ENCODE results near the gene ZFP69B.
A peak's percentile ranks its signal among the peaks of the same experiment; 100 is the strongest.

Gene ZFP69B

GRCh38 chr1:40450495-40451237 is 390 bp downstream of the ZFP69B start (continued):
- TF ChIP-seq ATF2 (tag by site-specific recombination; IDR thresholded peaks at IDR 0.05; ENCODE audit: low read depth) (peak; percentile 29; the same call in 1 of the 2 replicates), PRDM10 (tag by site-specific recombination; IDR thresholded peaks at IDR 0.05) (peak; percentile 59), ZNF768 (tag by site-specific recombination; IDR thresholded peaks at IDR 0.05) (no peak), ZBTB6 (tag by site-specific recombination; IDR thresholded peaks at IDR 0.05) (no peak)

- no peaks in the 10 kb centered on the region for H3K9me3 ChIP-seq (ENCODE audit: control insufficient read depth, insufficient read depth, low read depth, low read length)
- POLR2A ChIA-PET, result no interaction called here
- H3K4me3 ChIP-seq (ENCODE audit: low read depth, low read length), result peak overlapping the region; percentile 59
- no peaks in the 10 kb centered on the region for H3K4me1 ChIP-seq (ENCODE audit: control insufficient read depth, insufficient read depth, low read length)
- no peak overlapping the region for H3K27ac ChIP-seq (ENCODE audit: extremely low read depth, low read depth, low read length)
- CTCF ChIA-PET, result interaction anchor here (0.5 to 2.8 kb wide), 5 partner anchors 13 to 727 kb away, joined by 3 to 21 read pairs (median 4); no protein-coding TSS in a partner anchor
- TF ChIP-seq ZFHX2 (tag by site-specific recombination; conservative IDR thresholded peaks at IDR 0.05) (0 out of 2 replicates have a peak, but pooled peaks have one; percentile 4), ZNF629 (tag by site-specific recombination; IDR thresholded peaks at IDR 0.05) (0 out of 2 replicates have a peak, but pooled peaks have one; percentile 1), ZNF394 (tag by site-specific recombination; IDR thresholded peaks at IDR 0.05; ENCODE audit: borderline replicate concordance) (peak; percentile 32; the same call in 1 of the 2 replicates), ZNF747 (tag by site-specific recombination; IDR thresholded peaks at IDR 0.05) (no peak), KLF16 (tag by site-specific recombination; IDR thresholded peaks at IDR 0.05) (no peak), ZEB2 (tag by site-specific recombination; IDR thresholded peaks at IDR 0.05) (0 out of 2 replicates have a peak, but pooled peaks have one; percentile 7), ZBTB6 (tag by site-specific recombination; IDR thresholded peaks at IDR 0.05) (no peak)
- H3K36me3 ChIP-seq (ENCODE audit: control insufficient read depth in 2 of 2, insufficient read depth in 1 of 2, low read length in 2 of 2), result peaks cover 0 to 13% of the 10 kb centered on the region in 2 experiments; a peak in 1 of 3 replicates
These were observed 936 bp downstream of the ZFP69B start for GRCh38 chr1:40451238-40451585.

- H3K9me3 ChIP-seq (ENCODE audit: control insufficient read depth, insufficient read depth, low read depth, low read length), result no peaks in the 10 kb centered on the region
- ChIA-PET CTCF (interaction anchor here (0.6 kb wide), 1 partner anchor 277 kb away, joined by 3 read pairs; no protein-coding TSS in a partner anchor), POLR2A (no interaction called here)
- H3K27ac ChIP-seq (ENCODE audit: extremely low read depth, low read depth, low read length), result no peak overlapping the region
- H3K4me3 ChIP-seq (ENCODE audit: low read depth, low read length), result no peak overlapping the region
- no peaks in the 10 kb centered on the region for H3K4me1 ChIP-seq (ENCODE audit: control insufficient read depth, insufficient read depth, low read length)
- H3K36me3 ChIP-seq (ENCODE audit: control insufficient read depth in 2 of 2, insufficient read depth in 1 of 2, low read length in 2 of 2), result peaks cover 0 to 43% of the 10 kb centered on the region in 2 experiments; a peak in 1 of 3 replicates
- TF ChIP-seq ZBTB1 (tag by site-specific recombination; IDR thresholded peaks at IDR 0.05) (no peak), ZNF518A (tag by site-specific recombination; conservative IDR thresholded peaks at IDR 0.05; ENCODE audit: low read depth) (no peak), ZNF133 (tag by site-specific recombination; IDR thresholded peaks at IDR 0.05) (no peak), TCF7L2 (IDR thresholded peaks at IDR 0.05; ENCODE audit: borderline replicate concordance, low read depth, low read length) (no peak), KLF8 (tag by site-specific recombination; IDR thresholded peaks at IDR 0.05) (no peak), FEZF1 (tag by site-specific recombination; IDR thresholded peaks at IDR 0.05) (no peak), ZNF311 (tag by site-specific recombination; IDR thresholded peaks at IDR 0.05; ENCODE audit: borderline replicate concordance) (no peak), ZNF19 (tag by site-specific recombination; IDR thresholded peaks at IDR 0.05; ENCODE audit: low read depth) (no peak), HOXC10 (CRISPR knock-in tag; IDR thresholded peaks at IDR 0.05) (no peak), ZNF544 (tag by site-specific recombination; IDR thresholded peaks at IDR 0.05) (no peak)
These were observed 4.6 kb downstream of the ZFP69B start for GRCh38 chr1:40454873-40455272.
